Astrocyte (in vitro differentiated cells and primary cell): Measurements from ENCODE around the gene CA10. TPM values are rescaled to one million over a fixed set of nuclear protein-coding genes. Genes with fewer than 3 reads are reported as not detected.

Experiments used
- DNase-seq: peaks from one replicate; pipeline ENCODE4 v3.0.0-alpha.2; 2010; ENCODE audit warnings: low read depth
- FAIRE-seq: peaks from 2 replicates; lab custom pipeline; 2011; peaks lifted over from hg19 to GRCh38; lab: Jason Lieb, UNC
- H2AFZ ChIP-seq: 2 replicates; pipeline ENCODE4 v1.6.0; 2012; ENCODE audit warnings: low read depth, low read length, inconsistent platforms
- H3K27ac ChIP-seq: 2 replicates; pipeline ENCODE4 v1.5.1; 2011; ENCODE audit warnings: low read depth, low read length, inconsistent platforms
- H3K27me3 ChIP-seq: 2 replicates; pipeline ENCODE4 v1.6.0; 2011; ENCODE audit warnings: low read length, inconsistent platforms; ENCODE audit not compliant: insufficient read depth
- H3K36me3 ChIP-seq: 2 replicates; pipeline ENCODE4 v1.5.1; 2011; ENCODE audit warnings: low read length, inconsistent platforms; ENCODE audit not compliant: insufficient read depth
- H3K4me1 ChIP-seq: 2 replicates; pipeline ENCODE4 v1.5.1; 2011; ENCODE audit warnings: low read length, inconsistent platforms; ENCODE audit not compliant: insufficient read depth
- H3K4me2 ChIP-seq: 2 replicates; pipeline ENCODE4 v1.6.0; 2012; ENCODE audit warnings: low read length, inconsistent platforms
- H3K4me3 ChIP-seq: 2 replicates; pipeline ENCODE4 v1.5.1; 2011; ENCODE audit warnings: low read depth, mild to moderate bottlenecking, low read length, inconsistent platforms; ENCODE audit not compliant: insufficient read depth
- H3K79me2 ChIP-seq: 2 replicates; pipeline ENCODE4 v1.6.0; 2012; ENCODE audit warnings: mild to moderate bottlenecking, low read length, inconsistent platforms; ENCODE audit not compliant: insufficient read depth
- H3K9ac ChIP-seq: 2 replicates; pipeline ENCODE4 v1.6.0; 2012; ENCODE audit warnings: mild to moderate bottlenecking, low read length, inconsistent platforms
- H3K9me3 ChIP-seq: 2 replicates; pipeline ENCODE4 v1.5.1; 2012; ENCODE audit warnings: low read depth, mild to moderate bottlenecking, low read length, inconsistent platforms; ENCODE audit not compliant: insufficient read depth
- H4K20me1 ChIP-seq: 2 replicates; pipeline ENCODE4 v1.6.0; 2012; ENCODE audit warnings: low read length, inconsistent platforms; ENCODE audit not compliant: insufficient read depth
- H3K27ac Mint-ChIP-seq: one replicate; pipeline ENCODE4 v1.8.0; 2021; ENCODE audit warnings: mild to moderate bottlenecking, mixed read lengths; ENCODE audit not compliant: unreplicated experiment
- H3K27me3 Mint-ChIP-seq: one replicate; pipeline ENCODE4 v1.8.0; 2021; ENCODE audit warnings: low read depth, mixed read lengths; ENCODE audit not compliant: unreplicated experiment
- H3K36me3 Mint-ChIP-seq: one replicate; pipeline ENCODE4 v1.8.0; 2021; ENCODE audit warnings: low read depth, mixed read lengths; ENCODE audit not compliant: unreplicated experiment
- H3K4me1 Mint-ChIP-seq: one replicate; pipeline ENCODE4 v1.8.0; 2021; ENCODE audit warnings: low read depth, mixed read lengths; ENCODE audit not compliant: unreplicated experiment
- H3K4me3 Mint-ChIP-seq: one replicate; pipeline ENCODE4 v1.8.0; 2021; ENCODE audit warnings: mild to moderate bottlenecking, moderate library complexity, mixed read lengths; ENCODE audit not compliant: unreplicated experiment
- H3K9me3 Mint-ChIP-seq: one replicate; pipeline ENCODE4 v1.8.0; 2021; ENCODE audit warnings: mild to moderate bottlenecking, mixed read lengths; ENCODE audit not compliant: unreplicated experiment
- EZH2 ChIP-seq: IDR thresholded peaks from 2 replicates; pipeline ENCODE4 v1.6.1; 2012; ENCODE audit warnings: mild to moderate bottlenecking, low read length, inconsistent platforms; ENCODE audit not compliant: insufficient read depth
- total RNA-seq: library from RNA; stranded (reverse); gene quantifications from 2 replicates; pipeline ENCODE4 v1.2.1, GENCODE V29; 2021
- TF ChIP-seq, protein P1 (sequence below): IDR thresholded peaks from 2 replicates; pipeline ENCODE4 v1.5.1; 2011; ENCODE audit warnings: low read depth, mild to moderate bottlenecking, inconsistent platforms, low read length, moderate library complexity; ENCODE audit not compliant: insufficient read depth

Gene CA10
- total RNA-seq, 1 donor from 2014 or later = 0.43 TPM

DNA sequence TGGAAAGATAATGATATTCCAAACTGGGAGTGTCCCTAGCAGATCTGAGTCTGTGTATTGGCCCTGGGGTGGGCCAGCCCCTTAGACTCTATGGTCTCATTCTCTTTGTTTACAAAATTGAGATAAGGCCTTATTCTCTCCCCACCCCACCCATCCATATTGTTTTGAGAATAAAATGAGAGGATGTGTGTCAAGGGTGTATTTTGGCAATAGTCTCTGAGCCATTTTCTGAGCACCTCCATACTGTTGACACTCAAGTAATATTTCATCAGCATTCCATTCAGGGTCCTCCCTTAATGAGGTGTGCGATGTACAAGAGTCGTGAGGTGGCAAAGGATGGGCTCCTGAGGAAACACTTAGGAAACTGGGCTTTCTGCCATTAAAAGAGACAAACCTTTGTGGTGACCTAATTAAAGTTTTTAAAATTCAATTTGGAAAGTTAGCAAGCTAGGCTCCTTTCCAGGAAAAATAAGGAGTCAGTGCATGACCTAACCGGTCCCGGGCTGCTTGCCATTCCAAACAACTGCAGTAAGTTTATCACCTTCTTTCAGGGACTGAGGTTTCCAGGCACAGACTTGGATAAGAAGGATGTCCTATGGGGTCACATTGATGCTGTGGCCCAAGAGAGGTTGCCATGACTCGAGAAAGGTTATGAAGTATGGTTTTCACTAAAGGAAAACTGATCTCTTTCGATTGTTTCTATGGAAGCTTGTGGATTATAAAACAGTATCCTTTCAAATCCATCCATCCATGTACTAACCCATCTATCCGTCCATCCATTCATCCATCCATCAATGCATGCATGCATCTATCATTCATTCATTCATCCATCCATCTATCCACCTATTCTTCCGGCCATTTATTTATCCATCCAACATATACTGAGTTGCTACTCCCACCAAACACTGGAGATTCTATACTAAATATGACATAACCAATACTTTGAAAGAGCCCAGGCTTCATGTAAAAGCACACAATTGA is 454.9 kb downstream of the CA10 start:
- no peak overlapping the region for H3K27ac Mint-ChIP-seq
- FAIRE-seq (no peak), DNase-seq (peak; percentile 61)
- Histone ChIP-seq H3K9me3 (no peaks in the 10 kb centered on the region), H3K27me3 (no peaks in the 10 kb centered on the region), H4K20me1 (no peaks in the 10 kb centered on the region), H3K36me3 (no peaks in the 10 kb centered on the region), H3K9ac (no peak overlapping the region), H2AFZ (no peak overlapping the region), H3K79me2 (no peaks in the 10 kb centered on the region), H3K4me3 (no peak overlapping the region), H3K4me1 (no peaks in the 10 kb centered on the region), H3K27ac (no peak overlapping the region), H3K4me2 (no peak overlapping the region)
- TF ChIP-seq, protein P1, sequence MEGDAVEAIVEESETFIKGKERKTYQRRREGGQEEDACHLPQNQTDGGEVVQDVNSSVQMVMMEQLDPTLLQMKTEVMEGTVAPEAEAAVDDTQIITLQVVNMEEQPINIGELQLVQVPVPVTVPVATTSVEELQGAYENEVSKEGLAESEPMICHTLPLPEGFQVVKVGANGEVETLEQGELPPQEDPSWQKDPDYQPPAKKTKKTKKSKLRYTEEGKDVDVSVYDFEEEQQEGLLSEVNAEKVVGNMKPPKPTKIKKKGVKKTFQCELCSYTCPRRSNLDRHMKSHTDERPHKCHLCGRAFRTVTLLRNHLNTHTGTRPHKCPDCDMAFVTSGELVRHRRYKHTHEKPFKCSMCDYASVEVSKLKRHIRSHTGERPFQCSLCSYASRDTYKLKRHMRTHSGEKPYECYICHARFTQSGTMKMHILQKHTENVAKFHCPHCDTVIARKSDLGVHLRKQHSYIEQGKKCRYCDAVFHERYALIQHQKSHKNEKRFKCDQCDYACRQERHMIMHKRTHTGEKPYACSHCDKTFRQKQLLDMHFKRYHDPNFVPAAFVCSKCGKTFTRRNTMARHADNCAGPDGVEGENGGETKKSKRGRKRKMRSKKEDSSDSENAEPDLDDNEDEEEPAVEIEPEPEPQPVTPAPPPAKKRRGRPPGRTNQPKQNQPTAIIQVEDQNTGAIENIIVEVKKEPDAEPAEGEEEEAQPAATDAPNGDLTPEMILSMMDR = no peak
- TF ChIP-seq EZH2 = no peak
- no peaks in the 10 kb centered on the region for H3K36me3 Mint-ChIP-seq
- no peaks in the 10 kb centered on the region for H3K27me3 Mint-ChIP-seq
- no peak overlapping the region for H3K4me3 Mint-ChIP-seq
- no peaks in the 10 kb centered on the region for H3K9me3 Mint-ChIP-seq
- H3K4me1 Mint-ChIP-seq = no peaks in the 10 kb centered on the region

DNA sequence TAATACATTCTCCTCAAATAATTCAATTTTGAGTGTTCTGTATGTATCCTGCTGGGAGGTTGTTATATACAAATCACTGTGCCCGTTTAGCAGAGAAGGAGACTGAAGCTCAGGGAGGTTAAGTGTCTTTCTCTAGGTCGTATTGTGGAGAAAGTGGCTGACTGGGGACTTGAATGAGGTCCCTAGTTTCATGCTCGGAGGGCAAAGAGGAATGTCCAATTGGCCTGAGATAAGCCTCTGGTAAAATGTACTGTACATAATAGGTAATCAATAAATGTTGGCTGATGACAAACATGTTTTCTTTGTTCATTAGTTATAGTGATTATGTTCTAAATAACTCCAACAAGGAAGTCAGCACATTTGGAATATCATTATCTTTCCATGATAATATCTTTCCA is 455.6 kb downstream of the CA10 start:
- H3K4me1 Mint-ChIP-seq = no peaks in the 10 kb centered on the region
- Histone ChIP-seq H3K79me2 (no peaks in the 10 kb centered on the region), H3K9ac (no peak overlapping the region), H3K4me3 (no peak overlapping the region), H2AFZ (no peak overlapping the region), H4K20me1 (no peaks in the 10 kb centered on the region), H3K4me1 (no peaks in the 10 kb centered on the region), H3K9me3 (no peaks in the 10 kb centered on the region), H3K27ac (no peak overlapping the region), H3K27me3 (no peaks in the 10 kb centered on the region), H3K4me2 (no peak overlapping the region), H3K36me3 (no peaks in the 10 kb centered on the region)
- TF ChIP-seq, protein P1 = no peak
- no peak for TF ChIP-seq EZH2
- no peak overlapping the region for H3K27ac Mint-ChIP-seq
- H3K27me3 Mint-ChIP-seq = no peaks in the 10 kb centered on the region
- H3K9me3 Mint-ChIP-seq = no peaks in the 10 kb centered on the region
- no peak for DNase-seq
- no peak for FAIRE-seq
- no peak overlapping the region for H3K4me3 Mint-ChIP-seq
- H3K36me3 Mint-ChIP-seq = no peaks in the 10 kb centered on the region

DNA sequence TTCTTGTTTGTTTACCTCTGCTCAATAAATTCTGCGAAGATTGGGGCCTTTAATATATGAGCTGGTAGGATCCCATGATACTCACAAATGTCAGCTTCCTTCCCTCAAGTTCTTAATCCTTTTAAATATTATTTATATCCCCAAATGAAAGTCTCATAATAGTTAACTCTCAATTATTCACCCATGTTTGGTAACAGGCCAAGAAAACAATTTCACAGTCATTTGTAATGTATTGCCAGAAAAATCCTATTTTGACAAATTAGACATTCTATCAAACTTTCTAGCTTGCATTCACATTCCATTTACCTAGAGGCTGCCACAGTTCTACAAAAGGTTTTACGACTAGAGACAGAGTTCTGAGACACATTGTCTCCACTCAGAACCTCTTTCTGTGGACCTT is 457.0 kb downstream of the CA10 start:
- no peak overlapping the region for H3K4me2 ChIP-seq
- no peaks in the 10 kb centered on the region for H3K79me2 ChIP-seq
- no peak overlapping the region for H3K4me3 ChIP-seq
- H3K36me3 ChIP-seq = no peaks in the 10 kb centered on the region
- DNase-seq (no peak), FAIRE-seq (no peak)
- Mint-ChIP-seq H3K27me3 (no peaks in the 10 kb centered on the region), H3K4me1 (no peaks in the 10 kb centered on the region), H3K9me3 (no peaks in the 10 kb centered on the region), H3K27ac (no peak overlapping the region), H3K36me3 (no peaks in the 10 kb centered on the region), H3K4me3 (no peak overlapping the region)
- H3K9ac ChIP-seq = no peak overlapping the region
- H2AFZ ChIP-seq = no peak overlapping the region
- no peaks in the 10 kb centered on the region for H4K20me1 ChIP-seq
- H3K27me3 ChIP-seq = no peaks in the 10 kb centered on the region
- TF ChIP-seq EZH2 = no peak
- TF ChIP-seq, protein P1 = no peak
- no peaks in the 10 kb centered on the region for H3K4me1 ChIP-seq
- no peak overlapping the region for H3K27ac ChIP-seq
- no peaks in the 10 kb centered on the region for H3K9me3 ChIP-seq
